Ureter (tissue), 1 donor: Measurements from ENCODE around the gene MMP19. TPM values are rescaled to one million over a fixed set of nuclear protein-coding genes. Genes with fewer than 3 reads are reported as not detected.
"Not testable (repeated sequence)": the region's sequence is repeated elsewhere in the genome, so short reads cannot be mapped to it uniquely, and the experiment has no call there.

Source experiments
- DNase-seq: peaks from one replicate; pipeline ENCODE4 v3.0.0-alpha.2; 2020; ENCODE audit warnings: low spot score
- total RNA-seq: library from RNA; stranded (reverse); gene quantifications from one replicate; pipeline ENCODE4 v1.2.4, GENCODE V29; 2023
- donor health status: DM: yes; HTN: yes; CAD: no.

MMP19 gene, protein sequence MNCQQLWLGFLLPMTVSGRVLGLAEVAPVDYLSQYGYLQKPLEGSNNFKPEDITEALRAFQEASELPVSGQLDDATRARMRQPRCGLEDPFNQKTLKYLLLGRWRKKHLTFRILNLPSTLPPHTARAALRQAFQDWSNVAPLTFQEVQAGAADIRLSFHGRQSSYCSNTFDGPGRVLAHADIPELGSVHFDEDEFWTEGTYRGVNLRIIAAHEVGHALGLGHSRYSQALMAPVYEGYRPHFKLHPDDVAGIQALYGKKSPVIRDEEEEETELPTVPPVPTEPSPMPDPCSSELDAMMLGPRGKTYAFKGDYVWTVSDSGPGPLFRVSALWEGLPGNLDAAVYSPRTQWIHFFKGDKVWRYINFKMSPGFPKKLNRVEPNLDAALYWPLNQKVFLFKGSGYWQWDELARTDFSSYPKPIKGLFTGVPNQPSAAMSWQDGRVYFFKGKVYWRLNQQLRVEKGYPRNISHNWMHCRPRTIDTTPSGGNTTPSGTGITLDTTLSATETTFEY
- total RNA-seq, result 17.7 TPM

GRCh38 chr12:55842681-55843429 lies at the start of gene MMP19:
Gene MMP19 (minus strand): TSS chr12:55842936. CDS start chr12:55842830, 106 bp downstream.
- DNase-seq, result no peak

GRCh38 chr12:55891310-55891709 lies 48.6 kb upstream of the MMP19 start:
- DNase-seq, result no peak

GRCh38 chr12:55885113-55885512 lies 42.4 kb upstream of the MMP19 start:
- no peak for DNase-seq

- DNase-seq, result no peak
Observed at GRCh38 chr12:55877824-55878223, 35.1 kb upstream of the MMP19 start.

- DNase-seq, result no peak
Observed at GRCh38 chr12:55875704-55876467, 33.1 kb upstream of the MMP19 start.

DNA sequence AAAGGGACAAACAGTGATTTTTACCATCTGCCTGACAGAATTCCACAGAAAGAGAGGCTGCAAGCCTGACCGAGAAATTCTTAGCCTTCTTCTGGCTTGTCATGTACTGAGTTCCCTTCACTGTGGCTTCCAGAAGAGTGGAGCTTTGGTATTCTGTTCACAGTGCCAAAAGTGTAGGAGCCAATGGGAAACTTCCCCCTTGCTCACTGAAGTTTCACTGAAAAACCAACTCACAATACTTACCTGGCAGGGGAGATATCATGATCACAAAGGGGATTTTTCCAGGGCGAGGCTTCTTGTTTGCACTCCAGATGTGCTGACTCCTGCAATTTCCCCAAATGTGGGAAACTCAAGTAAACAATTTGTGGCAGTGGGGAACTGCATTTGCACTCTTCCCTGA lies 31.7 kb upstream of the MMP19 start:
- DNase-seq, result no peak

DNA sequence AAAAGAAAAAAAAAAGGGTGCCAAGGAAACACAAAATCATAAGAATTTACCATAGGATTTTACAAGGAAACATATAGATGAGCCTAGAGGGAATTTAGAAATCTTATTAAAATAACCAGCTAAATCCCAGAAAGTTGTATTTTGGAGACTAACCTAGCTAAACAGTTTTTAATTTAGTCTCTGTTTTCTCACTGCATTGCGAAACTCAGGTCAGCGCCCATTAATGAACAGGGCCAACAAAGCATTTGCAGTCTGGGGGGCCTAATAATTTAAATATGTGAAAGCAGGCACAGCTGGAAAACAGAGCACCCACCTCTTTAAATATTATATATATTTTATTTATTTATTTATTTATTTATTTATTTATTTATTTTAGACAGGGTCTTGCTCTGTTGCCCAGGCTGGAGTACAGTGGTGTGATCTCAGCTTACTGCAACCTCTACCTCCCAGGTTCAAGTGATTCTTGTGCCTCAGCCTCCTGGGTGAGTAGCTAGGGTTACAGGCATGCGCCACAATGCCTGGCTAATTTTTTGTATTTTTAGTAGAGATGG lies 23.8 kb upstream of the MMP19 start:
- not testable (repeated sequence) for DNase-seq

DNA sequence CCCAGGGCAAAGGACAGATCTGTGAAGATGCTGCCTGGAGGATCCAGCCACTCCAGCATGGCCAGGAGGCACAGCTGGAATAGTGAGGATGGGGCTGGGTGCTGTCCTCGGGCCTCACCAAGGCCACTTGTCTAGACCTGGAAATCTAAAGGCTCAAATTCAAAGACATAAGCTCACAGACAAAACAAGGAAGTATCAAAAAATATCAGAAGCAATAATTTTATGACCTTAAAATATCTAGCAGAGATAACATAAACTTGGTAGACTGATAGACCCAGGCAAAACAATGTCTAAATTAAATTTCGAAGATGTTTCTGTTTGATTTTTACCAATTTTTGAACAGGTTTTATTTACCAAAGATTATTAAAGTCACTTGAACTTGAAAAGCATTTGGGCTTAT lies 22.6 kb upstream of the MMP19 start:
- no peak for DNase-seq

DNA sequence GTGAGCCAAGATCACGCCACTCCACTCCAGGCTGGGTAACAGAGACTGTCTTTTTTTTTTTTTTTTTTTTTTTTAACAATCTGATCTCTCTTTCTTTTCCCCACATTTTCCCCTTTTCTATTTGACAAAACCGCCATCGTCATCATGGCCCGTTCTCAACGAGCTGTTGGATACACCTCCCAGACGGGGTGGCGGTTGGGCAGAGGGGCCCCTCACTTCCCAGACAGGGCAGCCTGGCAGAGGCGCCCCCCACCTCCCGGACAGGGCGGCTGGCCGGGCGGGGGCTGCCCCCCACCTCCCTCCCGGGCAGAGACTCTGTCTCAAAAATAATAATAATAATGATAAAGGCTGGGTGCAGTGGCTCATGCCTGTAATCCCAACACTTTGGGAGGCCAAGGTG lies 20.2 kb upstream of the MMP19 start:
- not testable (repeated sequence) for DNase-seq

DNA sequence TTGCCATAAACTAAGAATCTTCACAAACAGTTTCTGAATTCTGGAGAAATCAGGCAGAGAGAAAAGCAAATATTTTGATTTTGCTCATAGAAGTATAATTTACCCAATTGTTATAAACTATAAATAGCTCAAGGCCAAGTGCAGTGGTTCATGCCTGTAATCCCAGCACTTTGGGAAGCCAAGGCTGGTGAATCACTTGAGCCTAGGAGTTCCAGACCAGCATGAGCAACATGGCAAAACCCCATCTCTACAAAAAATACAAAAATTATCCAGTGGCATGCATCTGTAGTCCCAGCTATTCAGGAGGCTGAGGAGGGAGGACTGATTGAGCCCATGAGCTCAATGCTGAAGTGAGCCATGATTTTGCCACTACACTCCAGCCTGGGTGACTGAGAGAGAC lies 19.6 kb upstream of the MMP19 start:
- DNase-seq, result no peak

- no peak for DNase-seq
Observed at GRCh38 chr12:55861871-55862270, 19.1 kb upstream of the MMP19 start.

GRCh38 chr12:55861396-55861795 lies 18.7 kb upstream of the MMP19 start:
- no peak for DNase-seq

DNA sequence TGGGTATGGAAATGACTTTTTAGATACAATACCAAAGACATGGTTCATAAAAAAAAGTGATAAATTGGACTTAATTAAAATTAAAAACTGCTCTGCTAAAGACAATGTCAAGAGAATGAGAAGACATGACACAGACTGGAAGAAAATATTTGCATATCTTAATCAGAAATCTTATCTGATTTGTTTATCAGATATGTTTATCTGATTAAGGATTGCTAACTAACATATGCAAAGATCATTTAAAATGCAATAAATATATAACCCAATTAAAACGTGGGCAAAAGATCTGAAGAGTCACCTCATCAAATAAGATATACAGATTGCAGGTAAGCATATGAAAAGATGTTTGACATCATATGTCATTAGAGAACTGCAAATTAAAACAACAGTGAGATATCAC lies 10.0 kb upstream of the MMP19 start:
- no peak for DNase-seq

DNA sequence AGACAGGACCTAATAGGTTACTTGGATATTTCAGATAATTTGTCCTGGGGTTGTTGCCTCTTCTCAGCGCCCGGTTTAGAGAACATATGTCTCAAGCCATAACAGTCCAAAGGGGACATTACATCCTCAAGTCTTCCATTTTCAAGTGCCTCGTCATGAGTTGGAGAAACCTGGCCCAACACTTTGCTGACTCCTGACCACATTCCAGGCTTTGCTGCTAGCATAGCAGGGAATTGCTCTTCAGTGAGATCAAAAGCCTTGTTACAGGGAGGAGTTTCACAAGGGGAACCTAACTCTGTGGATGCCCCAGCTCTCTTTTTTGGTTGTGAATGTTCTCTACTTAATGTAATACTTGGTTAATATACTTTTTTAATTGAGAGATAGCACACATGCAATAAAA lies 8.2 kb upstream of the MMP19 start:
- no peak for DNase-seq

GRCh38 chr12:55850401-55850800 lies 7.7 kb upstream of the MMP19 start:
- DNase-seq, result no peak

DNA sequence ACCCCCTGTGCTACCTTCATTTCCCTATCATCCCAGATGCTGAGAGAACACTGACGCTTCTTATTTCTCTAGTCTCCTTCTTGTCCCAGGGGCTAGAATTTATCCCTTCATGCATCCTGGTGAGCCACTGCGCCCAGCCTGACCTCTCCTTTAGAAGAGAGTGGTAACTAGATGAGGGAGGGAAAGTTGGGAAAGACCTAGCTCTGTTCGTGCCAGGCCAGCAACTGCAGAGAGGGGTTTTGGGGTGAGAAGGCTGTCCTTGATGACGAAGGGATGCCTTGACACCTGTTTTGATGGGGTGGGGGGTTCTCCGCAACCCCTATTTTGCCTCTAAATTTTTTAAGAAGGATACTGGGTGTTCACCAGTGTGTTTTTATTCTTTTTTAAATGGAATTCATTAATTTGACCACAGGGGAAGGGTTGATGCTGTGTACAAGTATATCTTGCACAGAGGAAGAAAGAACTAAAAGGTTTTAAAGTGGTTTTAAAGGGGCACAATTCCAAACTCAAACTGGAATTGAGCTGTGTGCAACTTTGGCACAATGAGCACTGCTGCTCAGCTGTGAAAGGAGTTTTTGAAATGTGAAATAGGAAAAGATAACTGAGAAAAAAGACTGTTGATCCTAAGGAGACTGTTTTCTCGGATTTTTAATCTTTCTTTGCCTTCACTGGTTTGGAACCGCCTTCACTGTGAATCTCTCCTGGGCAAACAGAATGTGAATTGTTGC lies 7.0 kb upstream of the MMP19 start:
- DNase-seq, result no peak

DNA sequence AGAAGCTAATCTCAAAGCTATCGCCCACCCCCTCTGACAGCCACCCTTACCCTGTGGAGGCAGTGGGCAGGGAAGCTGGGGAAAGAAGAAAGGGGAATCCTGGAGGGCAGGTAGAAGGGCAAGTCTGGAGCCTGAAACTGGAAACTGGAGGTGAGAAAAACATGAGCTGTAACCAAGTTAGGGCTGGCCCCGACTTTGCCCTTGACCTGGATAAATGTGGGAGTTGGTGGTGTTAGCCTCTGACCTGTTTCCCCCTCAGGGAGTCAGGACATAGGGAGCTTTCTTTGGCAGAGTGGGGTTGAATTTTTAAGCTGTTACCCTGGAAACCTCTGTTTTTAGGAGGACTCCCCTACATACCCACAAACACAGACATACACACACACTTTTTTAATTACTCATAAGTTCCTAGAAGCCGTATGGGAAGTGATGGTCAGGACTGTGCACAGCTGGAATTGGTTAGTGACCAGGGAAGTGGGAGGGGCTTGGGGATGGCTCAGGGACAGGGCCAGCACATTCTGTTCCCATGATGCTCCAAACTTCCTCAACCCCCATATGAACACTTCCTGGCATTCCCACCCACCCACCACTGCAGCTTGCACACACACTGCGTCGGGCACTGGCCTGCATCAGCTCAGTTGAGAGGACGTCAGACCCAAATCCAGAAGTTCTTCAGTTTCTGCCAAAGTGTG lies 5.0 kb upstream of the MMP19 start:
- peak; percentile 90 for DNase-seq

DNA sequence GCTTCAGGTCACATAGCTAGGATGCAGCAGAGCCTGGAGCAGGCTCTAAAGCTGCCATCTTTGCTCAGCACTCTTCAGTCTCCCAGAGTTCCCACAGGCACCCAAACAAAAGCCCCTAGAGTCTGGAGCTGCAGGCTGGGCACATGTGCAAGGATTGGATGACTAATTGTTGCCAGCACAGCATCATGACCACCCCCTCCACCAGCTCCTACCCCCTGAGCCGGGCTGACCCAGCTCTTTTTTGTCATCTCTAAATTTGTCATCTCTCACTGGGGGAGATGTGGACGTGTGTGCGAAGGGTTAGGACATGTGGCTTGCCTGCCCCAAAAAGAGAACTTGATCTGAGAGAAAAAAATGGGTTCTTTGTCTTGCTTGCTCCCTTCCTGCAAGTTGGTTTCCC lies 4.3 kb upstream of the MMP19 start:
- DNase-seq, result no peak

- DNase-seq, result no peak
Observed at GRCh38 chr12:55845785-55846496, 3.2 kb upstream of the MMP19 start.

GRCh38 chr12:55845361-55845760 lies 2.6 kb upstream of the MMP19 start:
- no peak for DNase-seq
